H1 (cell line): ENCODE measurements around the gene ORMDL1. TPM values are rescaled to one million over a fixed set of nuclear protein-coding genes. Genes with fewer than 3 reads are reported as not detected.

Experiments used
- CTCF ChIA-PET: fragments of 300-600 bp; sonication (Branson Sonifier 250); formaldehyde crosslinking; loops from one replicate; lab custom pipeline; 2021; ENCODE audit not compliant: partially characterized antibody; lab: Charles Lee
- POLR2A ChIA-PET: fragments of 300-600 bp; sonication (Branson Sonifier 250); formaldehyde crosslinking; loops from one replicate; lab custom pipeline; 2021; ENCODE audit warnings: inconsistent platforms; ENCODE audit not compliant: partially characterized antibody; lab: Charles Lee
- DNase-seq, 2 experiments: peaks; one replicate each; pipeline versions ENCODE4 v3.0.0 to v3.0.0-alpha.2; 2010 to 2022; ENCODE audit warnings: low spot score in 2 of 2, low read depth in 1 of 2, mixed read lengths in 1 of 2
- FAIRE-seq: peaks from 2 replicates; lab custom pipeline; 2011; peaks lifted over from hg19 to GRCh38; lab: Jason Lieb, UNC
- H2AFZ ChIP-seq: 2 replicates; pipeline ENCODE4 v1.8.1; 2012; ENCODE audit warnings: low read length, inconsistent platforms
- H2AK5ac ChIP-seq: 2 replicates; pipeline ENCODE4 v1.6.1; 2013; ENCODE audit warnings: low read depth, low read length
- H2BK120ac ChIP-seq: replicated peaks from 2 replicates; pipeline ENCODE3; 2013; ENCODE audit warnings: low read depth, low read length, inconsistent platforms
- H2BK12ac ChIP-seq: 2 replicates; pipeline ENCODE4 v1.6.1; 2013; ENCODE audit warnings: low read depth, low read length
- H2BK15ac ChIP-seq: 2 replicates; pipeline ENCODE4 v1.6.1; 2013; ENCODE audit warnings: low read length
- H2BK20ac ChIP-seq: 2 replicates; pipeline ENCODE4 v1.6.1; 2013; ENCODE audit warnings: low read length
- H2BK5ac ChIP-seq: 2 replicates; pipeline ENCODE4 v1.6.1; 2013; ENCODE audit warnings: low read depth, low read length
- H3K14ac ChIP-seq: 2 replicates; pipeline ENCODE4 v1.6.1; 2013; ENCODE audit warnings: inconsistent platforms; ENCODE audit not compliant: insufficient read length
- H3K18ac ChIP-seq: 2 replicates; pipeline ENCODE4 v1.6.1; 2013; ENCODE audit warnings: low read length; ENCODE audit errors: extremely low read depth
- H3K23ac ChIP-seq: 2 replicates; pipeline ENCODE4 v1.6.1; 2013; ENCODE audit warnings: inconsistent platforms; ENCODE audit not compliant: insufficient read length
- H3K23me2 ChIP-seq: 2 replicates; pipeline ENCODE4 v1.6.1; 2013; ENCODE audit warnings: low read depth, low read length
- H3K27ac ChIP-seq: 2 replicates; pipeline ENCODE4 v1.6.1; 2011; ENCODE audit warnings: low read depth, low read length, inconsistent platforms
- H3K27me3 ChIP-seq, 4 experiments: replicated peaks in 1 of 4; 1 replicate in 1 of 4; 2 replicates in 3 of 4; pipeline versions ENCODE4 v1.6.1 to v1.8.1; 2011 to 2013; ENCODE audit warnings: low read length in 3 of 4, mild to moderate bottlenecking in 3 of 4, inconsistent platforms in 2 of 4, mixed read lengths in 2 of 4, moderate library complexity in 1 of 4; ENCODE audit not compliant: control insufficient read depth in 3 of 4, insufficient read depth in 3 of 4; ENCODE audit errors: extremely low read depth in 1 of 4
- H3K36me3 ChIP-seq, 4 experiments: 2 replicates each; pipeline versions ENCODE4 v1.6.1 to v1.8.1; 2011 to 2013; ENCODE audit warnings: mild to moderate bottlenecking in 4 of 4, low read length in 3 of 4, moderate library complexity in 2 of 4, control low read depth in 1 of 4, inconsistent platforms in 1 of 4; ENCODE audit not compliant: insufficient read depth in 4 of 4, control insufficient read depth in 2 of 4
- H3K4ac ChIP-seq: replicated peaks from 2 replicates; pipeline ENCODE3; 2013; ENCODE audit warnings: low read length, low read depth, mixed read lengths, inconsistent platforms; ENCODE audit not compliant: insufficient read length
- H3K4me1 ChIP-seq, 4 experiments: replicated peaks in 1 of 4; 1 replicate in 1 of 4; 2 replicates in 3 of 4; pipeline versions ENCODE4 v1.6.1 to v1.8.1; 2011 to 2013; ENCODE audit warnings: low read length in 3 of 4, inconsistent platforms in 2 of 4, mixed read lengths in 1 of 4; ENCODE audit not compliant: insufficient read depth in 4 of 4, control insufficient read depth in 3 of 4
- H3K4me2 ChIP-seq, 2 experiments: 2 replicates each; pipeline versions ENCODE4 v1.6.1 to v1.8.1; 2011 to 2013; ENCODE audit warnings: low read depth in 2 of 2, low read length in 2 of 2, control low read depth in 1 of 2, inconsistent platforms in 1 of 2, mild to moderate bottlenecking in 1 of 2; ENCODE audit not compliant: insufficient read depth in 1 of 2
- H3K4me3 ChIP-seq, 4 experiments: fragments of 200-600, 300-600 bp in 1 of 4; sonication (generic), shearing (Covaris generic), sonication (Bioruptor Twin) in 1 of 4; 2 replicates each; pipeline versions ENCODE4 v1.5.1 to v1.8.1; 2011 to 2016; ENCODE audit warnings: low read length in 4 of 4, low read depth in 3 of 4, control low read depth in 2 of 4, inconsistent platforms in 2 of 4, mild to moderate bottlenecking in 2 of 4, mixed read lengths in 1 of 4, moderate library complexity in 1 of 4; ENCODE audit not compliant: insufficient read depth in 2 of 4; ENCODE audit errors: extremely low read depth in 1 of 4
- H3K56ac ChIP-seq: replicated peaks from 2 replicates; pipeline ENCODE3; 2013; ENCODE audit warnings: low read depth, mild to moderate bottlenecking, mixed read lengths, low read length, inconsistent platforms; ENCODE audit not compliant: insufficient read length
- H3K79me1 ChIP-seq: 2 replicates; pipeline ENCODE4 v1.6.1; 2013; ENCODE audit warnings: low read depth, low read length, control low read depth
- H3K79me2 ChIP-seq, 2 experiments: 2 replicates each; pipeline versions ENCODE4 v1.6.1 to v1.8.1; 2012 to 2013; ENCODE audit warnings: low read length in 2 of 2, mild to moderate bottlenecking in 2 of 2, inconsistent platforms in 1 of 2; ENCODE audit not compliant: insufficient read depth in 2 of 2, control insufficient read depth in 1 of 2
- H3K9ac ChIP-seq, 4 experiments: replicated peaks in 1 of 4; 1 replicate in 1 of 4; 2 replicates in 3 of 4; pipeline versions ENCODE4 v1.6.1 to v1.8.1; 2011 to 2013; ENCODE audit warnings: low read depth in 3 of 4, low read length in 3 of 4, control low read depth in 2 of 4, mild to moderate bottlenecking in 2 of 4, moderate library complexity in 2 of 4, inconsistent platforms in 1 of 4; ENCODE audit errors: extremely low read depth in 1 of 4
- H3K9me3 ChIP-seq, 2 experiments: 2 replicates each; pipeline versions ENCODE4 v1.6.1 to v1.8.1; 2012 to 2013; ENCODE audit warnings: mild to moderate bottlenecking in 2 of 2, moderate library complexity in 2 of 2, control low read depth in 1 of 2, inconsistent platforms in 1 of 2, low read depth in 1 of 2, low read length in 1 of 2, mixed read lengths in 1 of 2; ENCODE audit not compliant: insufficient read depth in 2 of 2
- H4K20me1 ChIP-seq, 2 experiments: replicated peaks in 1 of 2; 2 replicates each; pipeline versions ENCODE3 to v1.8.1; 2011 to 2013; ENCODE audit warnings: inconsistent platforms in 2 of 2, low read length in 2 of 2, mild to moderate bottlenecking in 1 of 2; ENCODE audit not compliant: insufficient read depth in 2 of 2, control insufficient read depth in 1 of 2
- H4K5ac ChIP-seq: 2 replicates; pipeline ENCODE4 v1.6.1; 2013; ENCODE audit warnings: low read length, low read depth, mixed read lengths, inconsistent platforms; ENCODE audit not compliant: insufficient read length
- H4K8ac ChIP-seq: 2 replicates; pipeline ENCODE4 v1.8.0; 2013; ENCODE audit warnings: mild to moderate bottlenecking, moderate library complexity, low read length, inconsistent platforms; ENCODE audit not compliant: insufficient read depth; ENCODE audit errors: extremely low read depth
- H4K91ac ChIP-seq: replicated peaks from 2 replicates; pipeline ENCODE3; 2013; ENCODE audit warnings: low read length, mixed read lengths, inconsistent platforms; ENCODE audit not compliant: insufficient read length
- CTCF ChIP-seq, 3 experiments: IDR thresholded peaks; 1 replicate in 2 of 3; 2 replicates in 1 of 3; pipeline versions ENCODE4 v1.5.1 to v1.6.1; 2011; ENCODE audit warnings: low read length in 3 of 3, mild to moderate bottlenecking in 3 of 3, inconsistent platforms in 2 of 3, low read depth in 1 of 3, moderate library complexity in 1 of 3; ENCODE audit not compliant: insufficient read depth in 1 of 3; ENCODE audit errors: control extremely low read depth in 1 of 3
- HDAC2 ChIP-seq, 2 experiments: fragments of 300-600 bp in 1 of 2; sonication (generic) in 1 of 2; IDR thresholded peaks; 2 replicates each; pipeline ENCODE4 v1.6.1; 2011 to 2012; ENCODE audit warnings: low read depth in 2 of 2, low read length in 2 of 2, mild to moderate bottlenecking in 2 of 2, moderate library complexity in 2 of 2, borderline replicate concordance in 1 of 2, inconsistent platforms in 1 of 2
- RAD21 ChIP-seq, 2 experiments: IDR thresholded peaks in 1 of 2; conservative IDR thresholded peaks in 1 of 2; 2 replicates each; pipeline ENCODE4 v1.6.1; 2011; ENCODE audit warnings: low read depth in 2 of 2, low read length in 2 of 2, improper control_type of control experiment in 1 of 2, inconsistent platforms in 1 of 2, mild to moderate bottlenecking in 1 of 2, moderate library complexity in 1 of 2
- WGBS, 2 experiments: shearing (Covaris generic) in 1 of 2; methylation state at CpG; one replicate each; pipeline versions ENCODE4 v1.1.6 to v1.1.7; 2013 to 2015; ENCODE audit warnings: low lambda C conversion rate in 2 of 2, mixed read lengths in 2 of 2, inconsistent platforms in 1 of 2, low coverage in 1 of 2, missing lambda C conversion rate in 1 of 2; ENCODE audit not compliant: insufficient replicate concordance in 2 of 2, insufficient coverage in 1 of 2, insufficient read length in 1 of 2; ENCODE audit errors: extremely low coverage in 1 of 2, missing lambda C conversion rate in 1 of 2; 5-methylcytosine and 5-hydroxymethylcytosine counted together
- polyA plus RNA-seq, 7 experiments: library from polyadenylated mRNA; depleted of rRNA in 3 of 7; stranded (reverse) in 5 of 7; unstranded in 2 of 7; fragments of >200 nt in 5 of 7; fragments of 200-250 nt in 2 of 7; gene quantifications; 1 replicate in 5 of 7; 2 replicates in 1 of 7; 4 replicates in 1 of 7; pipeline versions ENCODE4 v1.2.1 to v1.2.3, GENCODE V29; 2011 to 2013; ENCODE audit warnings: missing spikeins in 2 of 7, mixed read lengths in 2 of 7
- total RNA-seq: library from RNA; stranded (reverse); fragmentation: NEBNext Ultra II Directional; extraction: Animal tissue kit (Norgen Biotek cat#: 25700); gene quantifications from 2 replicates; pipeline ENCODE4 v1.2.1, GENCODE V29; 2021

ORMDL1 gene
- total and polyA plus RNA-seq, 2 of the 8 experiments (the other 6 are each of a cell fraction or from before 2014, with no cell fraction given) = 34.9 to 58.1 TPM

- Histone ChIP-seq H3K56ac (no peak overlapping the region), H2AK5ac (no peak overlapping the region), H3K79me1 (peaks cover 5% of the 10 kb centered on the region; the same call in 1 of the 2 replicates), H3K14ac (no peak overlapping the region), H3K9me3 (no peaks in the 10 kb centered on the region), H3K4me2 (no peak overlapping the region), H4K5ac (no peak overlapping the region), H2BK5ac (no peak overlapping the region), H2BK12ac (no peak overlapping the region), H2BK15ac (no peak overlapping the region), H3K4me3 (no peak overlapping the region), H2AFZ (no peak overlapping the region), H3K36me3 (peaks cover 6 to 53% (median 23%) of the 10 kb centered on the region in 4 experiments), H4K91ac (no peak overlapping the region), H3K79me2 (peaks cover 0 to 27% of the 10 kb centered on the region in 2 experiments; a peak in 2 of 4 replicates), H3K27ac (no peak overlapping the region), H2BK20ac (no peak overlapping the region), H2BK120ac (no peak overlapping the region), H3K23ac (no peak overlapping the region), H4K20me1 (peaks cover 0 to 5% of the 10 kb centered on the region in 2 experiments), H3K18ac (no peak overlapping the region), H4K8ac (no peak overlapping the region), H3K4ac (no peak overlapping the region), H3K23me2 (no peaks in the 10 kb centered on the region), H3K4me1 (no peaks in the 10 kb centered on the region), H3K27me3 (no peaks in the 10 kb centered on the region), H3K9ac (no peak overlapping the region)
- WGBS, 2 experiments = 94% methylated on average over 4 of the region's 4 CpGs; no CpG with 5 or more reads in 1 of the 2 experiments
- TF ChIP-seq HDAC2 (IDR thresholded peaks at IDR 0.05; ENCODE audit: borderline replicate concordance in 1 of 2, low read depth in 2 of 2, low read length in 2 of 2) (no peak), RAD21 (IDR thresholded peaks at IDR 0.05 in 1 of 2, conservative IDR thresholded peaks at IDR 0.05 in 1 of 2; ENCODE audit: low read depth in 2 of 2, low read length in 2 of 2) (peak in 1 of 2 experiments; percentile 41; a peak in 3 of 4 replicates), CTCF (IDR thresholded peaks at IDR 0.05; ENCODE audit: control extremely low read depth in 1 of 3, insufficient read depth in 1 of 3, low read depth in 1 of 3, low read length in 3 of 3) (peak in 1 of 3 experiments; percentile 44; a peak in 2 of 4 replicates)
- FAIRE-seq (no peak), DNase-seq (no peak)
- POLR2A ChIA-PET = interaction anchor here (0.6 to 1.8 kb wide), 3 partner anchors 14 to 180 kb away, joined by 3 to 5 read pairs (median 3); partner anchors contain the start of genes ORMDL1 and PMS1
- CTCF ChIA-PET = interaction anchor here (0.8 to 1.7 kb wide), 11 partner anchors 9 to 479 kb away, joined by 3 to 6 read pairs (median 4); no protein-coding TSS in a partner anchor
Measured at GRCh38 chr2:189798312-189799029, 14.3 kb upstream of the ORMDL1 start.
